ENCODE data around the gene TSPAN4. TPM values are rescaled to one million over a fixed set of nuclear protein-coding genes. Genes with fewer than 3 reads are reported as not detected.

TSPAN4 gene
- total and polyA plus RNA-seq, 2 of the 13 experiments (the other 11 are each of a cell fraction or from before 2014, with no cell fraction given) = 31.7 to 68.3 TPM

GRCh38 chr11:832529-833113 is 10.0 kb upstream of the TSPAN4 start, which contains the start of gene CD151 (continued):
- TF ChIP-seq ZHX1 (CRISPR knock-in tag; IDR thresholded peaks at IDR 0.05; ENCODE audit: low read depth) = no peak
- no peak for TF ChIP-seq ZNF101 (CRISPR knock-in tag; IDR thresholded peaks at IDR 0.05; ENCODE audit: borderline replicate concordance, low read depth)
- no peak for TF ChIP-seq ZNF574 (CRISPR knock-in tag; IDR thresholded peaks at IDR 0.05)
- TF ChIP-seq ZNF773 (CRISPR knock-in tag; IDR thresholded peaks at IDR 0.05; ENCODE audit: borderline replicate concordance) = no peak
- TF ChIP-seq ZSCAN21 (CRISPR knock-in tag; IDR thresholded peaks at IDR 0.05; ENCODE audit: borderline replicate concordance) = peak; percentile 21; the same call in 1 of the 2 replicates
- no peak for TF ChIP-seq ZNF382 (CRISPR knock-in tag; IDR thresholded peaks at IDR 0.05; ENCODE audit: borderline replicate concordance)
- TF ChIP-seq KLF15 (CRISPR knock-in tag; IDR thresholded peaks at IDR 0.05; ENCODE audit: borderline replicate concordance) = no peak
- TF ChIP-seq KDM5B (CRISPR knock-in tag; IDR thresholded peaks at IDR 0.05; ENCODE audit: borderline replicate concordance) = no peak
- TF ChIP-seq MTA1 (CRISPR knock-in tag; IDR thresholded peaks at IDR 0.05; ENCODE audit: borderline replicate concordance) = no peak
- no peak for TF ChIP-seq ZNF264 (CRISPR knock-in tag; IDR thresholded peaks at IDR 0.05)
- no peak for TF ChIP-seq ATF7 (IDR thresholded peaks at IDR 0.05)
- no peak for TF ChIP-seq ATF7 (CRISPR knock-in tag; IDR thresholded peaks at IDR 0.05)
- TF ChIP-seq, protein P1, sequence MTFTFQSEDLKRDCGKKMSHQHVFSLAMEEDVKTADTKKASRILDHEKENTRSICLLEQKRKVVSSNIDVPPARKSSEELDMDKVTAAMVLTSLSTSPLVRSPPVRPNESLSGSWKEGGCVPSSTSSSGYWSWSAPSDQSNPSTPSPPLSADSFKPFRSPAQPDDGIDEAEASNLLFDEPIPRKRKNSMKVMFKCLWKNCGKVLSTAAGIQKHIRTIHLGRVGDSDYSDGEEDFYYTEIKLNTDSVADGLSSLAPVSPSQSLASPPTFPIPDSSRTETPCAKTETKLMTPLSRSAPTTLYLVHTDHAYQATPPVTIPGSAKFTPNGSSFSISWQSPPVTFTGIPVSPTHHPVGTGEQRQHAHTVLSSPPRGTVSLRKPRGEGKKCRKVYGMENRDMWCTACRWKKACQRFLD (CRISPR knock-in tag; IDR thresholded peaks at IDR 0.05; ENCODE audit: borderline replicate concordance) = no peak
- TF ChIP-seq MTA3 (CRISPR knock-in tag; IDR thresholded peaks at IDR 0.05) = no peak
- TF ChIP-seq CBX2 (IDR thresholded peaks at IDR 0.05; ENCODE audit: low read depth, low read length) = no peak
- no peak for TF ChIP-seq CBX2 (CRISPR knock-in tag; IDR thresholded peaks at IDR 0.05; ENCODE audit: low read depth)
- TF ChIP-seq NFYB (CRISPR knock-in tag; IDR thresholded peaks at IDR 0.05) = no peak
- TF ChIP-seq CREBL2 (CRISPR knock-in tag; IDR thresholded peaks at IDR 0.05; ENCODE audit: borderline replicate concordance) = no peak
- no peak for TF ChIP-seq SATB2 (CRISPR knock-in tag; IDR thresholded peaks at IDR 0.05)
- no peak for TF ChIP-seq BATF2 (CRISPR knock-in tag; IDR thresholded peaks at IDR 0.05)
- TF ChIP-seq SNAI1 (CRISPR knock-in tag; IDR thresholded peaks at IDR 0.05; ENCODE audit: borderline replicate concordance) = no peak
